ENCODE results near the gene AMELX. TPM values are rescaled to one million over a fixed set of nuclear protein-coding genes. Genes with fewer than 3 reads are reported as not detected.

Gene AMELX
- total RNA-seq, 2 experiments from 2014 or later, result not detected

DNA sequence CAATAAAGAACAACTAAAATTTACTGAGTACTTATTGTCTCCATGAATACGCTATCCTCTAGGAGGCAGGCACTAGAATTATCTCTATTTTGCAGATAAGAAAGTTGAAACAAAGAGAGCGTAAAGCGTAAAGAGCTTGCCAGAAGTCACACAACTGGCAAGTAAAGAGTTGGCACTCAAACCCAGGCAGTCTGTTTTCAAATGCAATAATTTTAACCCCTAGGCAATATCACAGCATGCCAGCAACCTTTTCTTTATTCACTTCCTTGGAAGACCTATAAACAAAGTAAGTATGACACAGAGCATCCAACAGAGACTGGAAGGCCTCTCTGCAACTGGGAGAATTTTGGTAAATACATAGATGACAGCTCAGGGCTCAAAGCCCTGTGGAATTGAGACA lies 23.2 kb upstream of the AMELX start:
- BruUV-seq (replicated peaks), result no TSS peak
- H3K36me3 ChIP-seq (ENCODE audit: insufficient read depth, low read length), result no peaks in the 10 kb centered on the region
- no peaks in the 10 kb centered on the region for H3K4me1 ChIP-seq (ENCODE audit: insufficient read depth, low read length, poor library complexity, severe bottlenecking)
- ChIA-PET POLR2A (interaction anchor here (0.7 kb wide), 1 partner anchor 226 kb away, joined by 3 read pairs; no protein-coding TSS in a partner anchor), CTCF (ENCODE audit: unreplicated experiment) (no interaction called here)
- intact Hi-C loops (cut with micrococcal nuclease; ENCODE audit: unreplicated experiment), result no loop called here
- H3K9me2 ChIP-seq (ENCODE audit: insufficient read depth, low read length), result no peaks in the 10 kb centered on the region
- no peaks in the 10 kb centered on the region for H3K79me2 ChIP-seq (ENCODE audit: insufficient read depth, low read depth, low read length)
- H2AFZ ChIP-seq (ENCODE audit: low read length), result no peak overlapping the region
- no peak overlapping the region for H3K4me3 ChIP-seq (ENCODE audit: low read depth, low read length, poor library complexity, severe bottlenecking)
- no peak overlapping the region for H3K27ac ChIP-seq (ENCODE audit: low read depth, low read length, poor library complexity, severe bottlenecking)
- DNase-seq (ENCODE audit: low spot score), result no peak
- no peaks in the 10 kb centered on the region for H3K9me3 ChIP-seq (ENCODE audit: low read length)
- TF ChIP-seq EZH2phosphoT487 (IDR thresholded peaks at IDR 0.05; ENCODE audit: borderline replicate concordance, low read depth, low read length), result no peak
- TF ChIP-seq, protein P1, sequence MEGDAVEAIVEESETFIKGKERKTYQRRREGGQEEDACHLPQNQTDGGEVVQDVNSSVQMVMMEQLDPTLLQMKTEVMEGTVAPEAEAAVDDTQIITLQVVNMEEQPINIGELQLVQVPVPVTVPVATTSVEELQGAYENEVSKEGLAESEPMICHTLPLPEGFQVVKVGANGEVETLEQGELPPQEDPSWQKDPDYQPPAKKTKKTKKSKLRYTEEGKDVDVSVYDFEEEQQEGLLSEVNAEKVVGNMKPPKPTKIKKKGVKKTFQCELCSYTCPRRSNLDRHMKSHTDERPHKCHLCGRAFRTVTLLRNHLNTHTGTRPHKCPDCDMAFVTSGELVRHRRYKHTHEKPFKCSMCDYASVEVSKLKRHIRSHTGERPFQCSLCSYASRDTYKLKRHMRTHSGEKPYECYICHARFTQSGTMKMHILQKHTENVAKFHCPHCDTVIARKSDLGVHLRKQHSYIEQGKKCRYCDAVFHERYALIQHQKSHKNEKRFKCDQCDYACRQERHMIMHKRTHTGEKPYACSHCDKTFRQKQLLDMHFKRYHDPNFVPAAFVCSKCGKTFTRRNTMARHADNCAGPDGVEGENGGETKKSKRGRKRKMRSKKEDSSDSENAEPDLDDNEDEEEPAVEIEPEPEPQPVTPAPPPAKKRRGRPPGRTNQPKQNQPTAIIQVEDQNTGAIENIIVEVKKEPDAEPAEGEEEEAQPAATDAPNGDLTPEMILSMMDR (conservative IDR thresholded peaks at IDR 0.05; ENCODE audit: low read length), result no peak
- no peaks in the 10 kb centered on the region for H4K20me1 ChIP-seq (ENCODE audit: insufficient read depth, low read length)
- no peak overlapping the region for H3K4me2 ChIP-seq (ENCODE audit: low read length)

DNA sequence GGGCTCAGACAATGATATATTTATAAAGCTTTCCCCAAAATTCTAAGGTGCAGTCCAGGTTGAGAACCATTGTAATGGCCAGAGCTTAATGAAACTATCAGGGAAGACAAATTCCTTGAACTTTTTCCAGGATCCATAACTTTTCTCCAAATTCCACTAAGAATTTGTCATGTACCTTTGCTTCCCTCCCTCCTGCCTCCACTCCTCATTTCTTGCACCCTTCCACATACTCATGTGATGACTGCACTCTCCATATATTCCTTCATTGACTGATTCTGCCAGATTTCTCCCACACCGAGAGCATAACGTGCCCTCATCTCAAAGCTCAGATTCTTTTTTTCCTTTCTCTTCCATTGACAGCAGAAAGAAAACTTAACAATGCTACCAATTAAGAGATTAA lies 20.9 kb upstream of the AMELX start:
- CTCF ChIA-PET (ENCODE audit: unreplicated experiment), result no interaction called here
- H4K20me1 ChIP-seq (ENCODE audit: insufficient read depth, low read length), result no peaks in the 10 kb centered on the region
- H3K9me3 ChIP-seq (ENCODE audit: low read length), result no peaks in the 10 kb centered on the region
- no peak overlapping the region for H3K4me3 ChIP-seq (ENCODE audit: low read depth, low read length, poor library complexity, severe bottlenecking)
- intact Hi-C loops (cut with micrococcal nuclease; ENCODE audit: unreplicated experiment), result no loop called here
- H3K4me2 ChIP-seq (ENCODE audit: low read length), result no peak overlapping the region
- TF ChIP-seq, protein P1 (conservative IDR thresholded peaks at IDR 0.05; ENCODE audit: low read length), result no peak
- no peak for TF ChIP-seq EZH2phosphoT487 (IDR thresholded peaks at IDR 0.05; ENCODE audit: borderline replicate concordance, low read depth, low read length)
- H3K36me3 ChIP-seq (ENCODE audit: insufficient read depth, low read length), result no peaks in the 10 kb centered on the region
- H3K4me1 ChIP-seq (ENCODE audit: insufficient read depth, low read length, poor library complexity, severe bottlenecking), result no peaks in the 10 kb centered on the region
- no peaks in the 10 kb centered on the region for H3K9me2 ChIP-seq (ENCODE audit: insufficient read depth, low read length)
- no peak overlapping the region for H3K27ac ChIP-seq (ENCODE audit: low read depth, low read length, poor library complexity, severe bottlenecking)
- BruUV-seq (replicated peaks), result no TSS peak
- POLR2A ChIA-PET, result no interaction called here
- H2AFZ ChIP-seq (ENCODE audit: low read length), result no peak overlapping the region
- DNase-seq (ENCODE audit: low spot score), result no peak
- H3K79me2 ChIP-seq (ENCODE audit: insufficient read depth, low read depth, low read length), result no peaks in the 10 kb centered on the region

GRCh38 chrX:11272863-11273262 lies 20.4 kb upstream of the AMELX start:
- no TSS peak for BruUV-seq (replicated peaks)
- TF ChIP-seq, protein P1 (conservative IDR thresholded peaks at IDR 0.05; ENCODE audit: low read length), result no peak
- no peak for TF ChIP-seq EZH2phosphoT487 (IDR thresholded peaks at IDR 0.05; ENCODE audit: borderline replicate concordance, low read depth, low read length)

More at GRCh38 chrX:11272863-11273262, 20.4 kb upstream of the AMELX start:
- H2AFZ ChIP-seq (ENCODE audit: low read length), result no peak overlapping the region
- H3K27ac ChIP-seq (ENCODE audit: low read depth, low read length, poor library complexity, severe bottlenecking), result no peak overlapping the region
- POLR2A ChIA-PET, result no interaction called here
- CTCF ChIA-PET (ENCODE audit: unreplicated experiment), result no interaction called here
- no peaks in the 10 kb centered on the region for H3K9me2 ChIP-seq (ENCODE audit: insufficient read depth, low read length)
- intact Hi-C loops (cut with micrococcal nuclease; ENCODE audit: unreplicated experiment), result no loop called here
- no peaks in the 10 kb centered on the region for H3K36me3 ChIP-seq (ENCODE audit: insufficient read depth, low read length)
- H4K20me1 ChIP-seq (ENCODE audit: insufficient read depth, low read length), result no peaks in the 10 kb centered on the region
- no peaks in the 10 kb centered on the region for H3K9me3 ChIP-seq (ENCODE audit: low read length)
- no peaks in the 10 kb centered on the region for H3K79me2 ChIP-seq (ENCODE audit: insufficient read depth, low read depth, low read length)
- H3K4me1 ChIP-seq (ENCODE audit: insufficient read depth, low read length, poor library complexity, severe bottlenecking), result no peaks in the 10 kb centered on the region
- no peak overlapping the region for H3K4me3 ChIP-seq (ENCODE audit: low read depth, low read length, poor library complexity, severe bottlenecking)
- H3K4me2 ChIP-seq (ENCODE audit: low read length), result no peak overlapping the region
- DNase-seq (ENCODE audit: low spot score), result no peak
